IMR-90 (cell line): Measurements from ENCODE around the gene RPH3AL. TPM values are rescaled to one million over a fixed set of nuclear protein-coding genes. Genes with fewer than 3 reads are reported as not detected.

Experiments used
- ATAC-seq: fragments of 200-7000 bp; cut with Tn5 transposase; 2 replicates; pipeline ENCODE4 v1.9.1; 2020; ENCODE audit warnings: low read depth, mild to moderate bottlenecking, moderate library complexity
- BruUV-seq: library from RNA; stranded (reverse); fragments of 400-500 nt; replicated peaks from 2 replicates; lab custom pipeline; 2021; lab: Mats Ljungman, UMichigan
- CTCF ChIA-PET: fragments of 300-600 bp; formaldehyde crosslinking; extraction: SDS; loops from one replicate; lab custom pipeline; 2021; ENCODE audit warnings: antibody characterized with exemption; lab: Yijun Ruan, JAX
- POLR2A ChIA-PET: fragments of 300-600 bp; sonication (Branson Sonifier 250); formaldehyde crosslinking; loops from one replicate; lab custom pipeline; 2022; ENCODE audit warnings: antibody characterized with exemption; ENCODE audit not compliant: unreplicated experiment; lab: Charles Lee
- DNase-seq: peaks from one replicate; pipeline ENCODE4 v3.0.0; 2013
- H2AFZ ChIP-seq: replicated peaks from 2 replicates; pipeline ENCODE3; 2013; ENCODE audit warnings: low read length, mild to moderate bottlenecking; ENCODE audit not compliant: poor library complexity
- H2AK5ac ChIP-seq: 2 replicates; pipeline ENCODE4 v1.6.1; 2013; ENCODE audit warnings: low read depth, low read length, inconsistent platforms
- H2AK9ac ChIP-seq: replicated peaks from 2 replicates; pipeline ENCODE3; 2013; ENCODE audit warnings: mild to moderate bottlenecking, low read depth, low read length, moderate library complexity; ENCODE audit not compliant: poor library complexity
- H2BK120ac ChIP-seq: 2 replicates; pipeline ENCODE4 v1.6.1; 2013; ENCODE audit warnings: low read depth, low read length, inconsistent platforms
- H2BK15ac ChIP-seq: 3 replicates; pipeline ENCODE4 v1.6.1; 2013; ENCODE audit warnings: low read depth, low read length, inconsistent platforms
- H2BK20ac ChIP-seq: 2 replicates; pipeline ENCODE4 v1.6.1; 2013; ENCODE audit warnings: low read depth, mild to moderate bottlenecking, inconsistent platforms, low read length, moderate library complexity
- H2BK5ac ChIP-seq: 2 replicates; pipeline ENCODE4 v1.6.1; 2013; ENCODE audit warnings: mild to moderate bottlenecking, low read depth, low read length, inconsistent platforms; ENCODE audit not compliant: poor library complexity, severe bottlenecking
- H3K14ac ChIP-seq: replicated peaks from 2 replicates; pipeline ENCODE4 v1.6.1; 2013; ENCODE audit warnings: low read depth, low read length, inconsistent platforms
- H3K18ac ChIP-seq: 2 replicates; pipeline ENCODE4 v1.6.1; 2013; ENCODE audit warnings: low read depth, low read length, control low read depth
- H3K23ac ChIP-seq: 2 replicates; pipeline ENCODE4 v1.6.1; 2013; ENCODE audit warnings: low read depth, low read length, inconsistent platforms
- H3K27ac ChIP-seq: 2 replicates; pipeline ENCODE4 v1.5.1; 2013; ENCODE audit warnings: mild to moderate bottlenecking, control low read depth, low read length; ENCODE audit not compliant: insufficient read depth
- H3K27me3 ChIP-seq: 2 replicates; pipeline ENCODE4 v1.6.1; 2013; ENCODE audit warnings: low read length; ENCODE audit not compliant: control insufficient read depth, insufficient read depth
- H3K36me3 ChIP-seq: 2 replicates; pipeline ENCODE4 v1.6.1; 2013; ENCODE audit warnings: low read length, mixed read lengths; ENCODE audit not compliant: control insufficient read depth, insufficient read depth
- H3K4ac ChIP-seq: 2 replicates; pipeline ENCODE4 v1.6.1; 2013; ENCODE audit warnings: low read depth, low read length, inconsistent platforms
- H3K4me1 ChIP-seq: 2 replicates; pipeline ENCODE4 v1.6.1; 2013; ENCODE audit warnings: low read length, mixed read lengths; ENCODE audit not compliant: control insufficient read depth, insufficient read depth
- H3K4me2 ChIP-seq: 2 replicates; pipeline ENCODE4 v1.6.1; 2013; ENCODE audit warnings: low read depth, mild to moderate bottlenecking, control low read depth, low read length, moderate library complexity
- H3K4me3 ChIP-seq: 2 replicates; pipeline ENCODE4 v1.5.1; 2013; ENCODE audit warnings: low read depth, mild to moderate bottlenecking, control low read depth, low read length, moderate library complexity; ENCODE audit not compliant: insufficient read depth
- H3K56ac ChIP-seq: 2 replicates; pipeline ENCODE4 v1.6.1; 2013; ENCODE audit warnings: low read length, inconsistent platforms; ENCODE audit not compliant: insufficient read depth; ENCODE audit errors: extremely low read depth
- H3K79me1 ChIP-seq, 2 experiments: 2 replicates each; pipeline ENCODE4 v1.6.1; 2013; ENCODE audit warnings: low read length in 2 of 2, inconsistent platforms in 1 of 2, low read depth in 1 of 2
- H3K9ac ChIP-seq: 2 replicates; pipeline ENCODE4 v1.6.1; 2013; ENCODE audit warnings: low read depth, low read length, control low read depth
- H3K9me1 ChIP-seq: 2 replicates; pipeline ENCODE4 v1.6.1; 2013; ENCODE audit warnings: low read length, inconsistent platforms; ENCODE audit not compliant: insufficient read depth
- H3K9me3 ChIP-seq: 2 replicates; pipeline ENCODE4 v1.6.1; 2013; ENCODE audit warnings: low read length; ENCODE audit not compliant: control insufficient read depth, insufficient read depth
- H4K20me1 ChIP-seq: 2 replicates; pipeline ENCODE4 v1.6.1; 2013; ENCODE audit warnings: low read length, inconsistent platforms; ENCODE audit not compliant: insufficient read depth
- H4K5ac ChIP-seq: 2 replicates; pipeline ENCODE4 v1.6.1; 2013; ENCODE audit warnings: mild to moderate bottlenecking, low read depth, low read length, control low read depth
- H4K8ac ChIP-seq, 2 experiments: 2 replicates each; pipeline ENCODE4 v1.6.1; 2013; ENCODE audit warnings: low read depth in 2 of 2, low read length in 2 of 2, control low read depth in 1 of 2, inconsistent platforms in 1 of 2
- H4K91ac ChIP-seq: 2 replicates; pipeline ENCODE4 v1.6.1; 2013; ENCODE audit warnings: low read depth, low read length, inconsistent platforms; ENCODE audit not compliant: insufficient read depth
- BHLHE40 ChIP-seq: fragments of 150-350 bp; IDR thresholded peaks from 2 replicates; pipeline ENCODE4 v1.6.1; 2016; ENCODE audit warnings: mild to moderate bottlenecking, low read depth, low read length
- CEBPB ChIP-seq: IDR thresholded peaks from 2 replicates; pipeline ENCODE4 v1.6.1; 2012; ENCODE audit warnings: low read depth, low read length, improper control_type of control experiment
- CHD1 ChIP-seq: IDR thresholded peaks from 2 replicates; pipeline ENCODE4 v1.6.1; 2012; ENCODE audit warnings: low read depth, low read length, improper control_type of control experiment
- ELK1 ChIP-seq: fragments of 150-350 bp; IDR thresholded peaks from 2 replicates; pipeline ENCODE4 v1.6.1; 2016; ENCODE audit warnings: low read depth, mild to moderate bottlenecking, low read length, moderate library complexity, borderline replicate concordance
- FOS ChIP-seq: fragments of 150-350 bp; IDR thresholded peaks from 2 replicates; pipeline ENCODE4 v1.6.1; 2016; ENCODE audit warnings: low read depth, low read length
- MAZ ChIP-seq: IDR thresholded peaks from 2 replicates; pipeline ENCODE4 v1.6.1; 2012; ENCODE audit warnings: low read depth, mild to moderate bottlenecking, low read length, improper control_type of control experiment, moderate library complexity, borderline replicate concordance
- NFE2L2 ChIP-seq: fragments of 150-350 bp; IDR thresholded peaks from 2 replicates; pipeline ENCODE4 v1.6.1; 2016; ENCODE audit warnings: low read depth, mild to moderate bottlenecking, low read length
- POLR2A ChIP-seq: IDR thresholded peaks from 2 replicates; pipeline ENCODE4 v1.6.1; 2012; ENCODE audit warnings: mild to moderate bottlenecking, low read depth, low read length
- RAD21 ChIP-seq: IDR thresholded peaks from 2 replicates; pipeline ENCODE4 v1.6.1; 2012; ENCODE audit warnings: low read length, improper control_type of control experiment
- RFX5 ChIP-seq: IDR thresholded peaks from 2 replicates; pipeline ENCODE4 v1.8.0; 2012; ENCODE audit warnings: low read depth, mild to moderate bottlenecking, low read length, moderate library complexity
- SMC3 ChIP-seq: fragments of 150-350 bp; IDR thresholded peaks from 2 replicates; pipeline ENCODE4 v1.6.1; 2016; ENCODE audit warnings: low read depth, mild to moderate bottlenecking, antibody characterized with exemption, low read length, moderate library complexity
- USF2 ChIP-seq: fragments of 150-350 bp; IDR thresholded peaks from 2 replicates; pipeline ENCODE4 v1.6.1; 2017; ENCODE audit warnings: mild to moderate bottlenecking, antibody characterized with exemption, low read length, low read depth
- WGBS, 2 experiments: methylation state at CpG; one replicate each; pipeline versions ENCODE4 v1.1.5 to v1.1.7; 2013; ENCODE audit warnings: missing lambda C conversion rate in 2 of 2; ENCODE audit not compliant: insufficient read length in 1 of 2; ENCODE audit errors: extremely low coverage in 2 of 2; 5-methylcytosine and 5-hydroxymethylcytosine counted together
- dilution Hi-C: fragments of 300-500 bp; cut with HindIII; formaldehyde crosslinking; loops from one replicate; pipeline ENCODE4 v1.14.3; 2018; ENCODE audit warnings: low sequenced_read_pairs; ENCODE audit not compliant: unreplicated experiment
- in situ Hi-C: fragments of 300-500 bp; cut with MboI; formaldehyde crosslinking; loops from 3 replicates; pipeline ENCODE4 v1.14.3; 2019; ENCODE audit warnings: low sequenced_read_pairs, inconsistent platforms, mixed read lengths
- intact Hi-C: fragments of 100-400 bp; cut with micrococcal nuclease; formaldehyde crosslinking; loops from 2 replicates; pipeline ENCODE4 v1.10.0; 2022
- polyA plus RNA-seq, 3 experiments: library from polyadenylated mRNA; depleted of rRNA; stranded (reverse); fragments of >200 nt; gene quantifications; 2 replicates each; pipeline ENCODE4 v1.2.3, GENCODE V29; 2012; ENCODE audit warnings: low replicate concordance in 1 of 3
- total RNA-seq: library from RNA; depleted of rRNA; stranded (reverse); fragments of >200 nt; gene quantifications from 2 replicates; pipeline ENCODE4 v1.2.3, GENCODE V29; 2012

Gene RPH3AL
- total and polyA plus RNA-seq, 2 of the 4 experiments (the other 2 are of a cell fraction), result 1.8 to 2.5 TPM

DNA sequence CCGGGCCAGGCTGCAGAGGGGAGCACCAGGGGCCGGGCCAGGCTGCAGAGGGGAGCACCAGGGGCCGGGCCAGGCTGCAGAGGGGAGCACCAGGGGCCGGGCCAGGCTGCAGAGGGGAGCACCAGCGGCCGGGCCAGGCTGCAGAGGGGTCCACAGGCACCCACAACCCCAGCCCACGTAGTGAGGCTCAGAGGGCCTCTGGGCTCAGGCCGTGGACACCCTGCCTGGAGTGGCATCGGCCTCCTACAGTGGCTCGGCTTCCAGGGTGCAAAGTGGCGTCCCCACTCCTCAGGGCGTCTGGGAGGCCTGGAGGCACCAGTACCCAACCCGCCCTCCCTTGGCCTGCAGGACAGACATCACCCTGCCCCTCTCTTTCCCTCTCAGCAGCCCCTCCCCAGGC, 180.7 kb downstream of the RPH3AL start:
- H3K4ac ChIP-seq, result no peak overlapping the region
- no peaks in the 10 kb centered on the region for H3K9me3 ChIP-seq
- no peak overlapping the region for H2AK5ac ChIP-seq
- dilution Hi-C loops (no loop called here), in situ Hi-C loops (no loop called here), intact Hi-C loops (no loop called here)
- no TSS peak for BruUV-seq
- no peak overlapping the region for H3K14ac ChIP-seq
- 57% methylated on average over 7 of the region's 13 CpGs; no CpG with 5 or more reads in 1 of the 2 experiments for whole genome bisulfite sequencing, 2 experiments
- ChIA-PET POLR2A (no interaction called here), CTCF (no interaction called here)
- H3K4me2 ChIP-seq, result no peak overlapping the region
- H3K18ac ChIP-seq, result no peak overlapping the region
- no peak overlapping the region for H2AK9ac ChIP-seq
- no peaks in the 10 kb centered on the region for H3K9me1 ChIP-seq
- DNase-seq (no peak), ATAC-seq (no peak)
- TF ChIP-seq POLR2A, result no peak
- no peak for TF ChIP-seq MAZ
- TF ChIP-seq ELK1, result no peak
- no peak for TF ChIP-seq FOS
- TF ChIP-seq CEBPB, result no peak
- TF ChIP-seq USF2, result no peak
- TF ChIP-seq RFX5, result no peak
- TF ChIP-seq NFE2L2, result no peak
- no peak for TF ChIP-seq RAD21
- TF ChIP-seq CHD1, result no peak
- TF ChIP-seq SMC3, result no peak
- TF ChIP-seq BHLHE40, result no peak
- H4K91ac ChIP-seq, result no peak overlapping the region
- H3K79me1 ChIP-seq, result no peaks in the 10 kb centered on the region
- no peak overlapping the region for H2BK15ac ChIP-seq
- no peaks in the 10 kb centered on the region for H4K20me1 ChIP-seq
- H3K9ac ChIP-seq, result no peak overlapping the region
- H3K27me3 ChIP-seq, result peaks cover 19% of the 10 kb centered on the region; the same call in 1 of the 2 replicates
- no peak overlapping the region for H3K56ac ChIP-seq
- H4K5ac ChIP-seq, result no peak overlapping the region
- no peak overlapping the region for H3K23ac ChIP-seq
- no peak overlapping the region for H3K27ac ChIP-seq
- no peaks in the 10 kb centered on the region for H3K4me1 ChIP-seq
- H3K4me3 ChIP-seq, result no peak overlapping the region
- H4K8ac ChIP-seq, result no peak overlapping the region
- no peak overlapping the region for H2AFZ ChIP-seq
- no peak overlapping the region for H2BK5ac ChIP-seq
- no peaks in the 10 kb centered on the region for H3K36me3 ChIP-seq
- H2BK120ac ChIP-seq, result no peak overlapping the region
- H2BK20ac ChIP-seq, result no peak overlapping the region
